OCI-LY7 (cell line): ENCODE results near the gene ADAM12.

Experiments
- EZH2phosphoT487 ChIP-seq: fragments of 200-600 bp; sonication (generic); IDR thresholded peaks from 2 replicates; pipeline ENCODE4 v1.6.1; 2018; ENCODE audit warnings: low read depth, borderline replicate concordance, mild to moderate bottlenecking, mixed run types, antibody characterized with exemption, low read length, moderate library complexity, mixed read lengths
- TF ChIP-seq, protein P1 (sequence below): fragments of 200-600 bp; sonication (generic); conservative IDR thresholded peaks from 2 replicates; pipeline ENCODE4 v1.5.1; 2014; ENCODE audit warnings: mild to moderate bottlenecking, antibody characterized with exemption, low read length, moderate library complexity, mixed read lengths

GRCh38 chr10:126352453-126352852 is 35.8 kb downstream of the ADAM12 start:
- TF ChIP-seq EZH2phosphoT487, result no peak
- TF ChIP-seq, protein P1, sequence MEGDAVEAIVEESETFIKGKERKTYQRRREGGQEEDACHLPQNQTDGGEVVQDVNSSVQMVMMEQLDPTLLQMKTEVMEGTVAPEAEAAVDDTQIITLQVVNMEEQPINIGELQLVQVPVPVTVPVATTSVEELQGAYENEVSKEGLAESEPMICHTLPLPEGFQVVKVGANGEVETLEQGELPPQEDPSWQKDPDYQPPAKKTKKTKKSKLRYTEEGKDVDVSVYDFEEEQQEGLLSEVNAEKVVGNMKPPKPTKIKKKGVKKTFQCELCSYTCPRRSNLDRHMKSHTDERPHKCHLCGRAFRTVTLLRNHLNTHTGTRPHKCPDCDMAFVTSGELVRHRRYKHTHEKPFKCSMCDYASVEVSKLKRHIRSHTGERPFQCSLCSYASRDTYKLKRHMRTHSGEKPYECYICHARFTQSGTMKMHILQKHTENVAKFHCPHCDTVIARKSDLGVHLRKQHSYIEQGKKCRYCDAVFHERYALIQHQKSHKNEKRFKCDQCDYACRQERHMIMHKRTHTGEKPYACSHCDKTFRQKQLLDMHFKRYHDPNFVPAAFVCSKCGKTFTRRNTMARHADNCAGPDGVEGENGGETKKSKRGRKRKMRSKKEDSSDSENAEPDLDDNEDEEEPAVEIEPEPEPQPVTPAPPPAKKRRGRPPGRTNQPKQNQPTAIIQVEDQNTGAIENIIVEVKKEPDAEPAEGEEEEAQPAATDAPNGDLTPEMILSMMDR, result no peak
